A549 treated with RU486 at 1 μM for 4 hours (cell line): ENCODE measurements around the gene LANCL1. TPM values are rescaled to one million over a fixed set of nuclear protein-coding genes. Genes with fewer than 3 reads are reported as not detected.

Source experiments
- total RNA-seq: library from RNA; stranded (reverse); fragments of 200-300 nt; extraction: Qiagen RNA extraction; gene quantifications from 5 replicates; pipeline ENCODE4 v1.2.3, GENCODE V29; 2022; ENCODE audit warnings: low read depth

The LANCL1 gene
- 16.0 to 26.9 TPM (median 25.8 TPM) in 5 replicates for total RNA-seq

GRCh38 chr2:210476194-210477128 is at the start of gene LANCL1:
LANCL1 (minus strand) TSS chr2:210476759; CDS start chr2:210476396, 363 bp downstream.

Other genes with a start within 250 kb of the LANCL1 start
- not detected in 5 replicates for gene MYL1, start 161.6 kb downstream of the LANCL1 start, total RNA-seq
- 5.1 to 7.6 TPM (median 7.1 TPM) in 5 replicates for gene CPS1, start 79.8 kb upstream of the LANCL1 start, total RNA-seq